Caki2 (cell line): Measurements from ENCODE around the gene SF3B3. TPM values are rescaled to one million over a fixed set of nuclear protein-coding genes. Genes with fewer than 3 reads are reported as not detected.
"Not testable (repeated sequence)": the region's sequence is repeated elsewhere in the genome, so short reads cannot be mapped to it uniquely, and the experiment has no call there.

Experiments used
- DNase-seq: peaks from one replicate; pipeline ENCODE4 v3.0.0-alpha.2; 2015; ENCODE audit warnings: low read depth
- in situ Hi-C: cut with HindIII; loops from 2 replicates; pipeline ENCODE4 v1.10.0; 2016; ENCODE audit warnings: low sequenced_read_pairs, low pct_unique_long_range_greater_than_20kb, mixed read lengths
- total RNA-seq: library from RNA; depleted of rRNA; stranded (reverse); fragments of >200 nt; shearing (Covaris generic); gene quantifications from 2 replicates; pipeline ENCODE4 v1.2.3, GENCODE V29; 2014; ENCODE audit warnings: low replicate concordance; rRNA removed

SF3B3 gene
- total RNA-seq, 1 experiment from 2014 or later = 40.4 TPM

DNA sequence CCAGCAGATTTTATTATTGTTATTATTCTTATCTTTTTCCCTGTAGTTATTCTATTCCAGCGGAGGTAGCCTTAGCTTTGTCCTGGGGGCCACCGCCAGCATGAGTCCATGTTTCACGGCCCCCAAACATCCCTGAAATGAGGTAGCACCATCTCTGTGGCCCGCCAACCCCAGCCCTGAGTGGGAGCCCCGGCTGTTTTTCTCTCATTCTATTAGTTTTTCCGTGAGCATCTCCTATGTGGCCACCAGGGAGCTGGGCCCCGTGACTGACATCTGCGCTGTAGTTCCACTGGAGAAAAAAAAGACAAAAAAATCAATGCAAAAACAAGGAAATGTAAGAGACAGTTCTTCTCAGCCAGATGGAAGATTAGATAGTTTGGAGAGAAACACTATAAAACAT, 79.2 kb downstream of the SF3B3 start:
- in situ Hi-C loops = no loop called here
- DNase-seq = no peak

DNA sequence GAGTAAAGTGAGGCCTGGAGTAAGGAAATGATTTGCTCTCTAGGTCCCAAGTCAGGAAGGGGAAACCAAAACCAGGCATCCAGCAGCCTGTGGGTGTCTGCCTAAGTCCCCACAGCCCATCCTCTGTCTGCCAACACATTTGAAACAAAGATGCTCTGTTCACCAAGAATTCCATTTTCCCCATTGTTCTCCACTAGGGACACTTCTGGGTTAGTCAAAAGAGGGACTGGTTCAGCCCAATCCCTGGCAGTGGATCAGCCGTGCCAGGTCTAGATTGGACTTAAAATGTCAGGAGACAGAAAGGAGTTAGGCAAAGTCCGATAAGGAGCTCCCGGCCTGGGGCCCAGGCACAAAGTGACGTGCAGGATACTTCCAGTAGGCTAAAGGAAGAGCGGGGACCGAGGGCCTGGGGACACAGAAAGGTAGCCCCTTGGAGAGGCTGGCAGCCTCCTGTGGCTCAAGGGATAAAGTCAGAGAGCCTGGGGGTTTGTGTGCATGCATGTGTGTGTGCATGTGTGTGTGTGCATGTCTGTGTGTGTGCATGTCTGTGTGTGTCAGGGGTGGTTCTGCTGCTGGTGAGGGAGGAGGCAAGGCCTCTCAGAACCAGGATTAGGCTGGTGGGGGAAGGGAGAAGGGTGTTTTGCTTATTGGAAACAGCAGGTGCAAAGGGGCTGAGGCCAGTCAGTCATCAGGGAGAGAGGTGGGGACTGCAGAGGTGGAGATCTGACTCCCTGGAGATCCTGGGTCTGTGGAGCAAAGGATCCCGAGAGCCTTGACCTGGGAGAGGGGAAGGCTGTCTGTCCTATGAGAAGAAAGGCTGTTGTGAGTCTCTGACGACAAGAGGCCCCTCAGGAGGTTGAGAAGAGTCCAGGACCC, 81.0 kb downstream of the SF3B3 start:
- DNase-seq = no peak
- in situ Hi-C loops = no loop called here

DNA sequence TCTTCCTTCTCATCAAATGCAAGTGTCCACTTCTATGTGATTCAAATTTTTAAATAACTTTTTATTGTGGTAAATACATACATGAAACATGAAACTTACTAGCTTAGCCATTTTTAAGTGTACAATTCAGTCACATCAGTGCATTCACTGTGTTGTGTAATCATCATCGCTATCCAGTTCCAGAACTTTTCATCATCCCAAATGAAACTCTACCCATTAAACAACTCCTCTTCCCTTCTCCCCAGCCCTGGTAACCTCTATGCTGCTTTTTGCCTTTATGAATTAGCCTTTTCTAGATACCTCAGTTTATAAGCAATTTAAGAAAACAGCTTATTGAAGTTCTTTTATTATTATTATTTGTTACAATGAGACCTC, 81.7 kb downstream of the SF3B3 start:
- no peak for DNase-seq
- in situ Hi-C loops = no loop called here

DNA sequence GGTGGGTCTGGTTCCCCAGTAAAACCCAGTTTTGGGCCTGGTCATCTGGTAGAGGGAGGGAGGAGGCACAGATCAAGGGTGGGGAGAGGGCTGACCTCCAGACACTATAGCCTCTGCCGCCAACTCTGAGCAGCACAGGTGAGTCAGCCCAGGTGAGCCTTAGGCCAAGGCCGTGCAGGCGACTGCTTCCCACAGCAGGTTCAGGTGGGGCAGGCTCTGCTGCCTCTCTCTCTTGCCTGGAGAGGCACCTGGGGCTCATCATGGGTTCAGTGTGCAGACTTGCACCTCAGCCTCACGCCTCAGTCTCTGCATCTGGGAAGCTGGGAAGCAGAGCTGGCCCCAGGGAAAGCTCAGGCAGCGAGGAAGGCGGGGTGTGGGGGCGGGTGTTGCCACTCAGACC, 84.9 kb downstream of the SF3B3 start:
- no peak for DNase-seq
- in situ Hi-C loops = no loop called here

DNA sequence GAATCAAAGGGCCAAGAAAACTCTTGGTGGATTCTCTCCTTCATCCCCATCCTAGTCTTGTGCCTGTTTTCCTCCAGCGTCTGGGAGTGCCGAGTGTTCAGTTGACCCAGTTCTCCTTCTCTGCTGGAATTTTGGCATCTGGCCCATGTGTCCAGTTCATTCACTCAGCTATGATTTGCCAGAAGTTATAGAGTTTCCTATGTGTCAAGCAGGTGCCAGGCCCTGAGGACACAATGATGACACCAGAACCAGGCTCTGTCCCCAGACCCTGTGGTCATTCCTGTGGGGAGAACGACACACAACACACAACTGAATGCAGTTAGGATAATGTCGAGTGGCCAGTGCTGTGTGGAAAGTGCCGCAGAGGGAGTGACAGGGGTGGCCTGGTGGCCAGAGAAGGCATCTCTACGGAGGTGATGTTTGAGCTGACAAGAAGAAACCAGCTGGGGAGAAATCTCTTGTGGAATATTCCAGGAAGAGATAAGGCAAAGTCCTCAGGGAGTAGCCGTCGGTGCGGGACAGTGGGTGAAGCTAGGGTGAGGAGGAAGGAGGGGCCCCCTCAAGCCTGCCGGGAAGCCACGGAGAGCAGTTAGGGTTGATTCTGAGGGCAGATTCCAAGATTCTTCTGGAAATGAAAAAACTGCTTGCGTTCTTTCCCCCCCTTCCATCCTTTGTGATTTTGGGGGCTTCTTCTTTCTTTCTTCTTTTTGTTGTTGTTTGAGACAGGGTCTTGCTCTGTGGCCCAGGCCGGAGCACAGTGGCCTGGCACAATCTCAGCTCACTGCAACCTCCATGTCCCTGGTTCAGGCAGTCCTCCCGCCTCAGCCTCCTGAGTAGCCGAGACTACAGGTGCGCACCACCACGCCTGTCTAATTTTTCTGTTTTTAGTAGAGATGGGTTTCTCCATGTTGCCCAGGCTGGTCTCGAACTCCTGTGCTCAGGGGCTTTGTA, 86.9 kb downstream of the SF3B3 start:
- DNase-seq = no peak
- in situ Hi-C loops = no loop called here

DNA sequence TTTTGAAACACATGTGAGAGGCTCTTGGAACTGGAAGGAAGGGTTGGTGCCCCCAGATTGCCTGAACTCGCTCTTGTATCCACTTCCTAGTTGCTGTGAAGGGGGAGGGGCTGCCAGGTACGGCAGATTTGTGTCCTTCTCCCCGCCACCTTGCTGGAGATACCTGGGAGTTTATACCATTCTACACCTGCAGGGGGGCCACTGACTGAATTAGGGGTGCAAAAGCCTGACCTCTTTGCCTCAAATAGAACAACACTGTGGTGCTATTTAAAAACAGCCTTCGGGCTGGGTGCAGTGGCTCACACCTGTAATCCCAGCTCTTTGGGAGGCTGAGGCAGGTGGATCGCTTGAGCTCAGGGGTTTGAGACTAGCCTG, 87.6 kb downstream of the SF3B3 start:
- DNase-seq = no peak
- in situ Hi-C loops = no loop called here

DNA sequence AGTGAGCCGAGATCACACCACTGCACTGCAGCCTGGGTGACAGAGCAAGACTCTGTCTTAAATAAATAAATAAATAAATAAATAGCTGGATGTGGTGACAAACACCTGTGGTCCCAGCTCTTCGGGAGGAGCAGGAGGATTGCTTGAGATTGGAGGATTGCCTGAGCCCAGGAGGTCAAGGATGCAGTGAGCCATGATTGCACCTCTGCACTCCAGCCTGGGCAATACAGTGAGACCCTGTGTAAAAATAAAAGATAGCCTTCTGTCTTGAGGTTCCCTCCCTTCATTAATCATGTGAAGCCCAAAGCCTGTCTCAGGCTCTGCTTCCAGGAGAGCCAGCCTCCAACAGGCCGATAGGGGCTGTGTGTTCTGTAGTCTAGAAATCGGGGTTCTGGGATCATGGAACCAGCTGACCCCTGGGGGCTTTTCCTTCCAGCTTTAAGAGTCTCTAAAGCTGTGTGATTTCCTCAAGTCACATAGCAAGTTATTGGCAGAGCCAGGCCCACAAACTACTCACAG, 88.2 kb downstream of the SF3B3 start:
- no peak for DNase-seq
- in situ Hi-C loops = no loop called here

DNA sequence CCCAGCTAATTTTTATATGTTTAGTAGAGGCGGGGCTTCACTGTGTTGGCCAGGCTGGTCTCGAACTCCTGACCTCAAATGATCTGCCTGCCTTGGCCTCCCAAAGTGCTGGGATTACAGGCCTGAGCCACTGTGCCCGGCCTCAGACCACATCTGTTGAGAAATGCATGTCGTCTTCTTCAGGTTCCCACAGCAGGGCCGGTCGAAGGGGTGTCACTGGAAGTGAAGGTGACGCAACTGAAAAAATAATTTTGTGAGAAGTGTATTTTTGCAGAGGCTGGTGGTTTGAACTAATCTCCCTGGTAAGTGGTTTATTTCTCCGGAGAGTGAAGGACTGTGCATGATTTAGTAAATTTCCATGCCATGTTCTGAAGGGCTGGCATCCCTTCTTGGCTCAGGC, 89.3 kb downstream of the SF3B3 start:
- DNase-seq = no peak
- in situ Hi-C loops = no loop called here

DNA sequence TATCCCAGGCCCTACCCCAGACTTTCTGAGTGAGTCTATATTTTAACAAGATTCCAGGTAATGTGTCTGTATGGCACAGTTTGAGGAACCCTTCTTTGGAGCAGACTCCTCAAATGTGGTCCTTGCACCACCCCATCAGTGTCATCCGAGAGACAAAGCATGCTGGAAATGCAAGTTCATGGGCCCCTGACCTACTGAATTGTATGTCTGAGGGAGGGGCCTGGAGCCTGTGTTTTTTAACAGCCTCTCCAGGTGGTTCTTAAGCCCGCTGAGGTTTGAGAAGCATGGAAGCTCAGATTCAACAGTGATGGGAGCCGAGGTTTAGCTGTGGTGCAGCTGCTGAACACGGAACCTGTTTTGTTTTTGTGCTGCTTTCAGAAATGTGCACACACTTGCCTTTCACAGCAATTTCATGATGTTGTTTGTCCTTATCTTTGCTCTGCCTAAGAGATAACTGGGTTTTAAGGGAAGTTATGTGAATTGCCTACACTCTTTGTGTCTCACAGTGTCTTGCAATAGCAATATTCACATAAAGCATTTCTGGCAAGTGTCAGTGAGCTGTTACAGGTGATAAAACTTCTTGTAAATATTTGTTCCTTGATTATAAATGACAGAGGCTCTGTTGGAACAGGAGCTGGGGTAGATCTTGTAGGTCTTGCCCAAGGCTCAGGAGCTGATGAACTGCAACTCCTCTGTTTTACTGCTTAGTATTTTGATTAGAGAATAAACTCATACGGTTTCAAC, 90.8 kb downstream of the SF3B3 start:
- in situ Hi-C loops = no loop called here
- DNase-seq = no peak

DNA sequence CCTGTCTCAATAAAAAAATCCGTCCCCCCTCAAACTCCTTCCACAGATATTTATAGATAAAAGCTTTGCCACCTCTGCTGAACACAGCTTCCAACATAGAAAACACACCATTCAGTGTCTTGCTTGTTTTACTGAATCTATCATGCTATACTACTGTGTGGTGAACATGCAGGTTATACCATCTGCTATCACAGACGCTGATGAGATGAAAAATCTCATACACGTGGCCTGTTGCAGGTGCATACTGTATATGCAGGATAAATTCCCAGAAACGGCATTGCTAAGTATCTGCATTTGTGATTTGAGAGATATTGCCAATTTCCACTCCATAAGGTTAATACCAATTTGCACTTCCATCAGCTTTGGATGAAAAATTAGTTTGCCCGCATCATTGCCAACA, 92.3 kb downstream of the SF3B3 start:
- no peak for DNase-seq
- in situ Hi-C loops = no loop called here

DNA sequence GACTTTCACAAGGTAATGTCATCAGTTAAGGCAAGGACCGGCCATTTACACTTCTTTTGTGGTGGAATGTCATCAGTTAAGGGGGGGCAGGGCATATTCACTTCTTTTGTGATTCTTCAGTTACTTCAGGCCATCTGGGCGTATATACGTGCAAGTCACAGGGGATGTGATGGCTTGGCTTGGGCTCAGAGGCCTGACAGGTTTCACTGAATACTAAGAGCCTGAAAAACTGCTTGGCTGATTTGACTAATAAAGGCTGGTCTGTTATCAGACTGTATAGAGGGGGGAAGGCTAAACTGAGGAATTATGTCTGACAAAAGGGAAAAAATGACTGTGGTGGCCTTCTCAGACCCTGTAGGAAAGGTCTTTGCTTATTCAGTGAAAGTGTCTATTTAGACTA, 98.2 kb downstream of the SF3B3 start:
- DNase-seq, in situ Hi-C loops: not testable (repeated sequence)

Other genes with a start within 250 kb of the SF3B3 start
- 163 and 170 TPM in 2 replicates for gene AARS1, start 234.3 kb upstream of the SF3B3 start, total RNA-seq
- 58.0 and 68.1 TPM in 2 replicates for gene DDX19B, start 224.6 kb upstream of the SF3B3 start, total RNA-seq
- gene DDX19A, start 176.9 kb upstream of the SF3B3 start, total RNA-seq = 22.2 and 29.9 TPM in 2 replicates
- gene ST3GAL2, start 84.7 kb upstream of the SF3B3 start, total RNA-seq = 34.1 and 38.0 TPM in 2 replicates
- gene FCSK, start 69.2 kb upstream of the SF3B3 start, total RNA-seq = 22.2 and 32.7 TPM in 2 replicates
- gene COG4, start 262 bp upstream of the SF3B3 start, total RNA-seq = 98.8 and 107 TPM in 2 replicates
- gene IL34, start 122.7 kb downstream of the SF3B3 start, total RNA-seq = 0.34 TPM in 1 of 2 replicates, not detected in the other
- 5.3 and 6.8 TPM in 2 replicates for gene MTSS2, start 162.2 kb downstream of the SF3B3 start, total RNA-seq